K562 (cell line): ENCODE data around the gene NAV2. TPM values are rescaled to one million over a fixed set of nuclear protein-coding genes. Genes with fewer than 3 reads are reported as not detected.

Experiments
- ATAC-seq: fragments of 200-7000 bp; cut with Tn5 transposase; 3 replicates; pipeline ENCODE4 v1.9.1; 2020; ENCODE audit warnings: moderate library complexity
- BruUV-seq: library from RNA; stranded (reverse); fragments of 400-500 nt; replicated peaks from 2 replicates; lab custom pipeline; 2021; lab: Mats Ljungman, UMichigan
- CTCF ChIA-PET: fragments of 300-600 bp; formaldehyde crosslinking; extraction: SDS; loops from one replicate; lab custom pipeline; 2021; ENCODE audit warnings: low intra/inter-chr PET ratio; lab: Yijun Ruan, JAX
- POLR2A ChIA-PET: fragments of 300-600, 350-650 bp; sonication (Branson Sonifier 250); formaldehyde crosslinking; extraction: SDS; loops from one replicate; lab custom pipeline; 2021; ENCODE audit warnings: antibody characterized with exemption, inconsistent platforms; lab: Yijun Ruan, JAX
- DNase-seq, 4 experiments: peaks; one replicate each; pipeline versions ENCODE4 v3.0.0 to v3.0.0-alpha.2; 2011 to 2018; ENCODE audit warnings: low spot score in 3 of 4, mixed read lengths in 3 of 4; ENCODE audit errors: extremely low read depth in 1 of 4
- FAIRE-seq: peaks from 2 replicates; lab custom pipeline; 2011; peaks lifted over from hg19 to GRCh38; lab: Jason Lieb, UNC
- H2AFZ ChIP-seq: 2 replicates; pipeline ENCODE4 v1.6.0; 2011; ENCODE audit warnings: low read depth, low read length, control low read depth, inconsistent platforms
- H3K27ac ChIP-seq: fragments of 200-600 bp; 3 replicates; pipeline ENCODE4 v1.8.0; 2011; ENCODE audit warnings: low read depth, mild to moderate bottlenecking, control low read depth, inconsistent platforms, low read length, moderate library complexity, mixed read lengths; ENCODE audit errors: extremely low read depth
- H3K27me3 ChIP-seq, 2 experiments: fragments of 300-600 bp in 1 of 2; 2 replicates in 1 of 2; 3 replicates in 1 of 2; pipeline versions ENCODE4 v1.6.0 to v1.8.0; 2011; ENCODE audit warnings: inconsistent platforms in 2 of 2, low read length in 2 of 2, mild to moderate bottlenecking in 1 of 2, mixed read lengths in 1 of 2, moderate library complexity in 1 of 2; ENCODE audit not compliant: control insufficient read depth in 2 of 2, insufficient read depth in 2 of 2
- H3K36me3 ChIP-seq: fragments of 300-600 bp; 3 replicates; pipeline ENCODE4 v1.8.0; 2011; ENCODE audit warnings: mild to moderate bottlenecking, low read length, inconsistent platforms; ENCODE audit not compliant: control insufficient read depth, insufficient read depth
- H3K4me1 ChIP-seq, 2 experiments: fragments of 200-600 bp in 1 of 2; replicated peaks in 1 of 2; 2 replicates in 1 of 2; 3 replicates in 1 of 2; pipeline versions ENCODE4 v1.5.1 to v1.8.0; 2011; ENCODE audit warnings: inconsistent platforms in 2 of 2, low read length in 2 of 2, mild to moderate bottlenecking in 1 of 2, mixed read lengths in 1 of 2, moderate library complexity in 1 of 2; ENCODE audit not compliant: control insufficient read depth in 2 of 2, insufficient read depth in 2 of 2
- H3K4me2 ChIP-seq: 2 replicates; pipeline ENCODE4 v1.6.1; 2011; ENCODE audit warnings: low read length, control low read depth, inconsistent platforms, mixed read lengths; ENCODE audit not compliant: insufficient read depth
- H3K4me3 ChIP-seq: fragments of 200-600 bp; sonication (generic), shearing (Covaris generic); 2 replicates; pipeline ENCODE4 v1.5.1; 2016; ENCODE audit warnings: control low read depth, inconsistent platforms
- H3K79me2 ChIP-seq: fragments of 200-600 bp; 3 replicates; pipeline ENCODE4 v1.8.0; 2011; ENCODE audit warnings: low read length, inconsistent platforms; ENCODE audit not compliant: control insufficient read depth, insufficient read depth
- H3K9ac ChIP-seq, 2 experiments: 2 replicates each; pipeline versions ENCODE4 v1.6.0 to v1.6.1; 2011; ENCODE audit warnings: low read depth in 2 of 2, low read length in 2 of 2, control low read depth in 1 of 2, inconsistent platforms in 1 of 2, mild to moderate bottlenecking in 1 of 2, mixed read lengths in 1 of 2; ENCODE audit not compliant: insufficient read depth in 1 of 2
- H3K9me1 ChIP-seq: one replicate; pipeline ENCODE4 v1.6.0; 2011; ENCODE audit warnings: inconsistent platforms, mild to moderate bottlenecking, low read length, moderate library complexity; ENCODE audit not compliant: control insufficient read depth, insufficient read depth
- H3K9me3 ChIP-seq: replicated peaks from 2 replicates; pipeline ENCODE4 v1.5.1; 2011; ENCODE audit warnings: low read depth, low read length, inconsistent platforms; ENCODE audit not compliant: control insufficient read depth, insufficient read depth
- H4K20me1 ChIP-seq: replicated peaks from 2 replicates; pipeline ENCODE4 v1.6.1; 2011; ENCODE audit warnings: low read length, inconsistent platforms, mixed read lengths; ENCODE audit not compliant: control insufficient read depth, insufficient read depth
- ATF7 ChIP-seq: fragments of 450-650 bp; IDR thresholded peaks from 2 replicates; pipeline ENCODE4 v1.7.1; 2014; ENCODE audit warnings: mild to moderate bottlenecking, moderate library complexity
- E2F6 ChIP-seq, 2 experiments: IDR thresholded peaks; 2 replicates each; pipeline ENCODE4 v1.6.1; 2011; ENCODE audit warnings: borderline replicate concordance in 1 of 2, control low read depth in 1 of 2, low read depth in 1 of 2, low read length in 1 of 2, mild to moderate bottlenecking in 1 of 2, mixed read lengths in 1 of 2, moderate library complexity in 1 of 2; ENCODE audit not compliant: insufficient read depth in 1 of 2, insufficient read length in 1 of 2, poor library complexity in 1 of 2, severe bottlenecking in 1 of 2; ENCODE audit errors: extremely low read depth in 1 of 2
- E4F1 ChIP-seq: fragments of 250-450 bp; sonication (Bioruptor Pico); IDR thresholded peaks from 2 replicates; pipeline ENCODE4 v1.5.0; 2021; ENCODE audit warnings: mild to moderate bottlenecking, borderline replicate concordance
- ETV5 ChIP-seq: sonication (generic); formaldehyde crosslinking; IDR thresholded peaks from 2 replicates; pipeline ENCODE4 v1.4.0; 2020; ENCODE audit warnings: low read depth, mild to moderate bottlenecking, missing genetic modification reagents
- HOMEZ ChIP-seq: fragments of 250-450 bp; sonication (Bioruptor Pico); IDR thresholded peaks from 2 replicates; pipeline ENCODE4 v1.4.0; 2020; ENCODE audit warnings: mild to moderate bottlenecking, moderate library complexity
- NBN ChIP-seq: fragments of 450-650 bp; IDR thresholded peaks from 2 replicates; pipeline ENCODE4 v1.6.1; 2016; ENCODE audit warnings: low read depth, mild to moderate bottlenecking
- NR4A1 ChIP-seq, 2 experiments: fragments of 250-450 bp in 1 of 2; fragments of 450-650 bp in 1 of 2; sonication (Bioruptor Pico) in 1 of 2; IDR thresholded peaks; 2 replicates each; pipeline versions ENCODE4 v1.4.0 to v1.6.1; 2016 to 2020; ENCODE audit warnings: mild to moderate bottlenecking in 2 of 2, missing compliant biosample characterization in 1 of 2, missing genetic modification characterization in 1 of 2, moderate library complexity in 1 of 2
- SFPQ ChIP-seq: fragments of 200-400 bp; formaldehyde crosslinking; IDR thresholded peaks from 2 replicates; pipeline ENCODE4 v1.6.1; 2017; ENCODE audit warnings: mild to moderate bottlenecking, low read depth, low read length, moderate library complexity
- SNAPC5 ChIP-seq: fragments of 250-450 bp; sonication (Bioruptor Pico); IDR thresholded peaks from 2 replicates; pipeline ENCODE4 v1.8.0; 2021; ENCODE audit warnings: moderate library complexity, mild to moderate bottlenecking, inconsistent platforms
- ZBTB17 ChIP-seq: fragments of 450-650 bp; formaldehyde crosslinking; IDR thresholded peaks from 2 replicates; pipeline ENCODE4 v1.4.0; 2020; ENCODE audit warnings: mild to moderate bottlenecking
- ZNF224 ChIP-seq: sonication (generic); formaldehyde crosslinking; IDR thresholded peaks from 2 replicates; pipeline ENCODE4 v1.8.0; 2022; ENCODE audit warnings: mild to moderate bottlenecking, missing genetic modification reagents
- WGBS: fragments of 100-300 bp; shearing (Covaris generic); methylation state at CpG from one replicate; pipeline ENCODE4 v1.1.6; 2016; ENCODE audit warnings: low coverage, mixed read lengths; ENCODE audit not compliant: insufficient coverage; ENCODE audit errors: missing lambda C conversion rate; 5-methylcytosine and 5-hydroxymethylcytosine counted together
- in situ Hi-C: fragments of 300-500 bp; cut with MboI; formaldehyde crosslinking; loops from 4 replicates; pipeline ENCODE4 v1.15.0; 2018; ENCODE audit warnings: inconsistent platforms, mixed read lengths
- intact Hi-C: fragments of 100-400 bp; cut with micrococcal nuclease; formaldehyde crosslinking; loops from 2 replicates; pipeline ENCODE4 v1.14.2; 2022
- polyA plus RNA-seq, 8 experiments: library from polyadenylated mRNA; depleted of rRNA in 4 of 8; stranded (reverse) in 5 of 8; unstranded in 3 of 8; fragments of >200 nt; fragmentation: Nextera tagmentation in 2 of 8; fragmentation: Illumina TruSeq in 1 of 8; extraction: Ambion mirVana in 2 of 8; extraction: Trizol in 1 of 8; gene quantifications; 2 replicates each; pipeline versions ENCODE4 v1.2.1 to v1.2.3, GENCODE V29; 2011 to 2014; ENCODE audit warnings: inconsistent platforms in 1 of 8, missing spikeins in 1 of 8
- total RNA-seq, 7 experiments: library from RNA; depleted of rRNA in 6 of 7; stranded (reverse); fragments of >200 nt in 6 of 7; fragmentation: Illumina TruSeq in 2 of 7; extraction: Trizol in 2 of 7; gene quantifications; 2 replicates each; pipeline versions ENCODE4 v1.2.1 to v1.2.3, GENCODE V29; 2011 to 2021; ENCODE audit warnings: low replicate concordance in 1 of 7
- TF ChIP-seq, protein P1 (sequence below): fragments of 450-650 bp; formaldehyde crosslinking; IDR thresholded peaks from 2 replicates; pipeline ENCODE4 v1.4.0; 2020; ENCODE audit warnings: mild to moderate bottlenecking, moderate library complexity

NAV2 gene
- total and polyA plus RNA-seq, 9 of the 15 experiments (the other 6 are each of a cell fraction or from before 2014, with no cell fraction given), result 0.03 to 0.35 (median 0.05) TPM

DNA sequence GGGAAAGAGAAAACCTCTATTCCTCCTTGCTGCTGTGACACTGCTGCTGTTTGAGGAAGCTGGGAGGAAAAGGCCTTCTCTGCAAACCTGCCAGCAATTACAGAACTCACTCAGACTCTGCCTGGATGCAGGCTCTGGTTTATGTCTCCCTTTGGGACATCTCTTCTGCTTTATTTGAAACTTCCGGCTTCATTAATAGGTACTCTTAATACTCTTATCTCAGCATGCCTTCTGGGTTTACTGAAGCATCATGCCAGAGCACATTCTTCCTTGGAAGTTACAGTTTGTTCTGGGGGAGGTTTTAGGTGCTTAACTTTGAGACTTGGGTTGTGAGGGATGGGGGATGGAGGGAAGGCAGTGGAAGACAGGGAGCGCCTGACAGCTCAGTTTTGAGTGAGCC lies 79.9 kb downstream of the NAV2 start:
- H3K79me2 ChIP-seq, result no peaks in the 10 kb centered on the region
- FAIRE-seq (no peak), DNase-seq (no peak), ATAC-seq (no peak)
- no peaks in the 10 kb centered on the region for H3K9me3 ChIP-seq
- POLR2A ChIA-PET, result no interaction called here
- H3K9me1 ChIP-seq, result no peaks in the 10 kb centered on the region
- WGBS, result 0% methylated on average over 2 of the region's 2 CpGs
- CTCF ChIA-PET, result no interaction called here
- H3K36me3 ChIP-seq, result no peaks in the 10 kb centered on the region
- H3K9ac ChIP-seq, result no peak overlapping the region
- no TSS peak for BruUV-seq
- intact Hi-C loops, result no loop called here
- no peaks in the 10 kb centered on the region for H3K4me1 ChIP-seq
- no peak overlapping the region for H3K4me3 ChIP-seq
- H3K27me3 ChIP-seq, result peaks cover 5 to 17% of the 10 kb centered on the region in 2 experiments; a peak in 3 of 5 replicates
- in situ Hi-C loops, result no loop called here
- no peaks in the 10 kb centered on the region for H4K20me1 ChIP-seq
- no peak overlapping the region for H2AFZ ChIP-seq
- no peak overlapping the region for H3K4me2 ChIP-seq
- no peak overlapping the region for H3K27ac ChIP-seq
- TF ChIP-seq ATF7 (no peak), SNAPC5 (CRISPR knock-in tag) (no peak), HOMEZ (CRISPR knock-in tag) (no peak), E2F6 (IDR thresholded peaks at IDR 0.05; ENCODE audit: borderline replicate concordance in 1 of 2, extremely low read depth in 1 of 2, insufficient read depth in 1 of 2, insufficient read length in 1 of 2, low read depth in 1 of 2, low read length in 1 of 2, poor library complexity in 1 of 2, severe bottlenecking in 1 of 2) (no peak), NBN (no peak), ZNF224 (CRISPR knock-in tag) (no peak), NR4A1 (CRISPR knock-in tag; IDR thresholded peaks at IDR 0.05) (no peak), NR4A1 (tag; IDR thresholded peaks at IDR 0.05) (no peak), E4F1 (no peak), SFPQ (no peak), ZBTB17 (CRISPR knock-in tag) (no peak), ETV5 (CRISPR knock-in tag) (no peak)
- TF ChIP-seq, protein P1, sequence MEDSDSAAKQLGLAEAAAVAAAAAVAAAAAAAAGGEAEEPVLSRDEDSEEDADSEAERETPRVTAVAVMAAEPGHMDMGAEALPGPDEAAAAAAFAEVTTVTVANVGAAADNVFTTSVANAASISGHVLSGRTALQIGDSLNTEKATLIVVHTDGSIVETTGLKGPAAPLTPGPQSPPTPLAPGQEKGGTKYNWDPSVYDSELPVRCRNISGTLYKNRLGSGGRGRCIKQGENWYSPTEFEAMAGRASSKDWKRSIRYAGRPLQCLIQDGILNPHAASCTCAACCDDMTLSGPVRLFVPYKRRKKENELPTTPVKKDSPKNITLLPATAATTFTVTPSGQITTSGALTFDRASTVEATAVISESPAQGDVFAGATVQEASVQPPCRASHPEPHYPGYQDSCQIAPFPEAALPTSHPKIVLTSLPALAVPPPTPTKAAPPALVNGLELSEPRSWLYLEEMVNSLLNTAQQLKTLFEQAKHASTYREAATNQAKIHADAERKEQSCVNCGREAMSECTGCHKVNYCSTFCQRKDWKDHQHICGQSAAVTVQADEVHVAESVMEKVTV, result no peak
